Stimulated activated CD4-positive, alpha-beta T cell treated with anti-CD3 and anti-CD28 coated beads, Interleukin-12 subunit alpha, Interleukin-12 subunit beta, amount 100 ng/mL, for 48 hours (primary cell): ENCODE data around the gene ZSCAN10.
"Not testable (repeated sequence)": the region's sequence is repeated elsewhere in the genome, so short reads cannot be mapped to it uniquely, and the experiment has no call there.

ENCODE experiments used
- DNase-seq, 3 donors: peaks; one replicate each; pipeline ENCODE4 v3.0.0-alpha.2; 2020; ENCODE audit warnings: low read depth in 2 of 3, low spot score in 1 of 3

Gene ZSCAN10

GRCh38 chr16:3086596-3087242 is 12.4 kb downstream of the ZSCAN10 start:
- no peak for DNase-seq

GRCh38 chr16:3085868-3086595 is 13.1 kb downstream of the ZSCAN10 start:
- DNase-seq: no peak

GRCh38 chr16:3084969-3085670 is 14.0 kb downstream of the ZSCAN10 start:
- no peak for DNase-seq

GRCh38 chr16:3084491-3084890 is 14.6 kb downstream of the ZSCAN10 start:
- no peak for DNase-seq

- not testable (repeated sequence) for DNase-seq
Observed at GRCh38 chr16:3083408-3083807, 15.7 kb downstream of the ZSCAN10 start.

GRCh38 chr16:3081957-3082356 is 17.1 kb downstream of the ZSCAN10 start:
- not testable (repeated sequence) for DNase-seq

GRCh38 chr16:3080024-3080423 is 19.1 kb downstream of the ZSCAN10 start:
- DNase-seq: no peak

- no peak for DNase-seq
Observed at GRCh38 chr16:3076577-3076976, 22.5 kb downstream of the ZSCAN10 start.

GRCh38 chr16:3075946-3076345 is 23.1 kb downstream of the ZSCAN10 start:
- not testable (repeated sequence) for DNase-seq

GRCh38 chr16:3075523-3075915 is 23.6 kb downstream of the ZSCAN10 start:
- no peak for DNase-seq

- peak; percentile 66 to 73 (median 70) for DNase-seq
Observed at GRCh38 chr16:3074860-3075522, 24.1 kb downstream of the ZSCAN10 start.

GRCh38 chr16:3073448-3073847 is 25.6 kb downstream of the ZSCAN10 start:
- no peak for DNase-seq

- not testable (repeated sequence) for DNase-seq
Observed at GRCh38 chr16:3072576-3073263, 26.4 kb downstream of the ZSCAN10 start.

GRCh38 chr16:3072148-3072547 is 26.9 kb downstream of the ZSCAN10 start:
- DNase-seq: not testable (repeated sequence)

- DNase-seq: no peak
Observed at GRCh38 chr16:3071655-3072054, 27.4 kb downstream of the ZSCAN10 start.

GRCh38 chr16:3070608-3071111 is 28.4 kb downstream of the ZSCAN10 start:
- no peak for DNase-seq

- not testable (repeated sequence) for DNase-seq
Observed at GRCh38 chr16:3069146-3069545, 29.9 kb downstream of the ZSCAN10 start.

- no peak for DNase-seq
Observed at GRCh38 chr16:3068487-3068886, 30.6 kb downstream of the ZSCAN10 start.

- DNase-seq: no peak
Observed at GRCh38 chr16:3066440-3066748, 32.7 kb downstream of the ZSCAN10 start.

- DNase-seq: no peak
Observed at GRCh38 chr16:3065742-3066439, 33.2 kb downstream of the ZSCAN10 start.
